HG03097 (cell line): ENCODE measurements around the gene ABLIM3.
A peak's percentile ranks its signal among the peaks of the same experiment; 100 is the strongest.

Experiments used
- ATAC-seq: cut with Tn5 transposase; IDR thresholded peaks from one replicate; pipeline ENCODE4 v1.9.1; 2021; ENCODE audit not compliant: unreplicated experiment, low FRiP score

ABLIM3 gene

GRCh38 chr5:149132474-149132873 is 8.8 kb upstream of the ABLIM3 start:
- ATAC-seq, result no peak

DNA sequence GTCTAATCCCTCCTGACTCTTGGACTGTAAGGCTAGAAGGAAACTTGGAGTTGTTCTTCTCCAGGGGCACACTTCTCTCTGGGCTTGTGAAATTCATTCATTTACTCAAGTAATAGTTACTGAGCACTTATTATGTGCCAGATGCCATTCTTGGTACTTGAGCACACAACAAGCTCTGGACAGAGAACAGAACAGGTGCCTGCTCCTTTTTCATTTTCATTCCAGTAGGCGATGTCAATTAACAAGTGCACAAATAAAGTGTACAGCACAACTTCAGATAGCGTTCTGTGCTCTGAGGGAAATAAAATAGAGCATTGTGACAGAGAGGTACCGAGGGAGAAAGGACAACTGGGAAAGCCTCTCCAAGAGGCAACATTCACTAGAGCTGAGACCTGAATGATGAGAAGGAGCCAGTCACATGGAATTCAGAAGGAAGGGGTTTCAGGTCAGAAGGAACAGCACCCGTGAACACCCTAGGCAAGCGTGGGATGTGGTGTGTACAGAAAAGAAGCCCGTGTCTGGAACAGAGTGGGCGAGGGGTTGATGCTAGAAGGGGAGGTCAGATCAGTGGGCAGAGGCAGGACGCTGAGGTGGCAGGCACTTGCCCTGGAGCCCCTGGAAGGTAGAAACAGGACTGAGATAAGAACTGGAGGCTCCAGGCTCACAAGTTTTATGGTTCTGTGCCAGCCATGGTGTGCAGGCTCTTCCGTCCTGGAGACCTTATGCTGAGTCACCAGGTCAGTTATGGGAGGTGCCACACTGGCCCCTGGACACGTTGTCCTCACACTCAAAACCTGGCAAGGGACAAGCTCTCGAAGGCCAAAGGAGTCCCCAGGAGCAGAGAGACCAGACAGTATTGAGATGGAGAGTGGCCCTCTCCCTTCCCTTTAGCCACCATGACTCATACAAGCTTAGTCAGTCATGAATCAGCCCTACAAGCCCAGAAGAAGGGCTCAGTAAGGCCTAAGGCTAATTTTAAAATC is 7.2 kb upstream of the ABLIM3 start:
- ATAC-seq, result no peak

DNA sequence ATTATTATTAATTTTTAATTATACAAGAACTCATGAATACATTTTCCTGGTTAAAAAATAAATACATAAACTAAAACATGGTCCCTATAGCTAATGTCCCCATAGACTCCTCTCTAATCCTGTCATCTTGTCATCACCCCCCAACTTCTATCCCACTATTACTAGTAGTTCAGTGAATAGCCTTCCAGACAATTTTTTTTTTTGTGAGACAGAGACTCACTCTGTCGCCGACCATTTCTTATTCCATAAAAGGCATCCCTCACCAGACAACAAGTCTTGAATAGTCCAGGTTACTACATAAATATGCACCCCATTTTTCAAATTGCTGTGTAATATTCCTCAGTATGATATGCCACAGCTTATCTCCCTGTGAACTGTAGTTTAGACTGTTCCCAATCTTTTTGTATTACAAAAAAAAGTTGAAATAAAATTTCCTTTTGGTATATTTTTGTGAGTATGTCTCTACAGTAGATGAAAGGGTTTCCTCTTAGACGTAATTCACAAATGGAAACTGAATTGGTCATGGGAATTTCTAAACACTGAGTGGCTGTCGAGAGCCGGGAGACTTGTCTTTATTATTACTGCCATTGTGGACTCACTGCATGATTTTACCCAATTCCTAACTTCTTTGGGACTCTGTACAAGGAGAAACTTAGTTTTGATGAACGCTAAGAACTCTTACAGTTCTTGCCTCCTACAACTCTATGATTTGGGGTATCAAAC is 6.4 kb upstream of the ABLIM3 start:
- no peak for ATAC-seq

- ATAC-seq, result no peak
These were observed 5.6 kb upstream of the ABLIM3 start for GRCh38 chr5:149135536-149136201.

- no peak for ATAC-seq
These were observed 2.9 kb upstream of the ABLIM3 start for GRCh38 chr5:149138182-149138923.

DNA sequence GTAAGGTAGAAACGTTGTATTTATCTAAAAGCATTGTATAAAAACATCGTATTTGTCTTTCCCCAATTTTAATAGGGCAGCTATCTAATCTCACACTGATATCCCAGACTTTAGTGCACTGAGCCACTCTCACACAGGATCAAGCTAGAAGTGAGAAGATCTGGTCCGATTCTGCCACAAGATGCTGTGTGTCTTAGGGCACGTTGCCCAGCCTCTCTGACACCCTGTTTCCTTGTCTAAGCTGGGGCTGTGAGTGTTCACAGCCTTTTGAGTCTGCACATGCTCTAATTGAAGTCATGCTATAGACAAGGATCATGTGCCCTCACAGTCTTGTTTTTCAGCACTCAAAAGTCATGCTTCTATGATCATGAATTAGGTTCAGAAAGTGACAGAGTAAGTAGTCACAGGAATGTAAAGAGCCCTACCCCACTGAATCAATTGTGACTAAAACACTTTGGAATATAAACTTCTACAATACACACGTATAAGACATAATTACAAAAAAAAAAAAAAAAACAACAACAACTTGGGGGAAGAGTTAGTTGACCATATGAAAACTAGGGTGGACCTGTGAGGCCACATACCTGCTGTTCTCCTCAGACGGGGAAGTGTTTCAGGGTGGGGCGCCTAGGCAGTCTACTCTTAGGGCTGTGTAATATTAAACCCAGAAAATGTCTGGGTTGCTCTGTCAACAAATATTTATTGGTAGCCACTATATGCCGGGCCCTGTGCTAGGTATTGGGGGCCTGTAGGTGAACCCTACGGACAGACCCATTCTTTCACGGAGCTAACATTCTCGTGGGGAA is 893 bp upstream of the ABLIM3 start:
- ATAC-seq, result no peak

DNA sequence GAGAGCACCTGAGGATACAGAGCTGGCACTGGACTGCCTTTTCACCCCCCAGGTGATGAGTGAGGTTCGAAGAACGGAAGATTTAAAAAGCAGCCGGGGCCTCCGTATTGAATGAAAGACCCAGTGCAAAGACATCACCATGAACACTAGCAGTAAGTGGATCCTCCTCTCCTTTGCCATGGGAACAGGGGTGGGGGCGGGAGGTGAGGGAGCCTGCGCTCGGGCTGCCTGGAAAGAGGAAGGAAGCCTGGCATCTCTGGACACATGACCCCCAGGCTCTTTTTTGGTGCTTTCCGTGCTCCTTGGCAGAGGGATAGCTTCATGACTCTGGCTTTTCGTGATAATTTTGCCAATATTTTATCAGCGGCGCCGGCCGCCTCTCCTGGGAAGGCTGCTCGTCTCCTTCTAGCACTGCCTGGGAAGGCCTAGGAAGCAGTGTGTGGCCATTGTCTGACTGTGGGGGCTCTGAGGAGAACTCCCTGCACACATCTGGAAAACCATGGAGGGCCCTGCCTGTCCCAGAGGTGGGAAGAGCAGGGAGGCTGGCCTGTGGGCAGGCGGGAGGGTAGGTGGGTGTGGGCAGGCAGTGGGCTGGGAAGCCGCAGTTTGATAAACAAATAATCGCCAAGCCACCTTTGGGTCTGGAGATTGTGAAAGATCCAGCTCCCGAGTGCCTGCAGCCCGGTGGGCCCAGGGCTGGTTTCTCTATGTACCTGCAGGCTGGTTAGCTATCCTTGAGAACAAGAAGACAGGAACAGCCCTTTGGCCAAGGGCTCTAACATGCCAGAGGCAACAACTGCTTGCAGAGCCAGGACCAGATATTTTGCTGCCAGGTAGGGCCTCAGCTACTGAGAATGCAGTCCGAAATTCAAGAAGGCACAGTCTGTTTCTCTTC is 911 bp downstream of the ABLIM3 start:
- no peak for ATAC-seq

- ATAC-seq, result no peak
These were observed 2.2 kb downstream of the ABLIM3 start for GRCh38 chr5:149143470-149143869.

DNA sequence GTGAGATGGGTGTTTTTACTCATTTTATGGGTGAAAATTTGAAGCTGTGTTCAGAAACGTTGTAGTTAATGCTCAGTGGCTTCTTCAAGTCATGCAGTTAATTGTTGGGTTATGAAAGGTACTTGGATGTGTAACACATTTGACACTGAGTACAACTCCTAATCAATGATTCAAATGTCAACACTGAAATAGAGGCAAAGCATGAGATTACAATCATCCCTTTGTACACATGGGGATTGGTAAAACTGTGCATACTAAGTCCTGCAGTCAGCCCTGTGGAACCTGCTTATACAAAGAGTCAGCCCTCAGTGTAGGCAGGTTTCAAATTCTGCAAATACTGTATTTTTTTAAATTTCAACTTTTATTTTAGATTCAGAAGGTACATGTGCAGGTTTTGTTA is 3.3 kb downstream of the ABLIM3 start:
- no peak for ATAC-seq

GRCh38 chr5:149145138-149145537 is 3.8 kb downstream of the ABLIM3 start:
- no peak for ATAC-seq

GRCh38 chr5:149147676-149148075 is 6.4 kb downstream of the ABLIM3 start:
- peak; percentile 58 for ATAC-seq

GRCh38 chr5:149149942-149150341 is 8.6 kb downstream of the ABLIM3 start:
- no peak for ATAC-seq

GRCh38 chr5:149150457-149150856 is 9.2 kb downstream of the ABLIM3 start:
- ATAC-seq, result no peak

DNA sequence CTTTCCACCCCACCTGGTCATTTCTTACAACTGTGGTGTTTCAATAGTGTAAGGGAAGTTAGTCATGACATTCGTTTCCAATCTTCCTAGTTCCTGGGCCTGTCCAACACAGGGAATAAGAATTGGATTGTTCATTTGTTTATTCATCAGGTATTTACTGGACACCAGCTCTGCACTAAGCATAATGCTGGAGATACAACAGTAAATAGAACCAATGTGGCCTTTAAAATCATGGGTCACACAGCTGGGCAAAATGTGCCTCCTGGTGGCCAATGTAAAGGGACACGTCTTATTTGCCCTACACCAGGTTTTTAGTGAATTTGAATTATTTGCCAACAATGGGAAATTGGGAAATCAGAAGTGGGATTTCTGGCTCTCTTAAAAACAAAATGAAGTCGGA is 10.4 kb downstream of the ABLIM3 start:
- ATAC-seq, result no peak

DNA sequence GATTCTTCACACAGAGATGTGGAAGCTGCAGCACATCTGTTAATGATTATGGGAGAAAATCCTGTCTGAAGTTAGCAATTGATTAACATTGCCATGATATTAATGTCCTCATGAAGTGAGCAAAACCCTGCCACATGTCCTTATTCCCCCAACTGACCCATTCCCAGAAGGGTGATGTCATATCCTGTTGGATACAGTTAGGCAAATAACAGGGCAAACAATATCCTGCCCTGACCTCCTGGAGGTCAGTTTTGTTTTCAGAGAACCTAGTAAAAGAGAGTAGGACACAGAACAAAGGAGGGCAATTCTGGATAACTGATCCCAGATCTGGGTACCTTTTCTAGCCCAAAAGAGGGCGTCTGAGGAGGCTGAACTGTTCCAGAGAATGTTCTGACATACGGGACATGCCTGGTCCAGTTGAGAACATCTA is 11.0 kb downstream of the ABLIM3 start:
- ATAC-seq, result no peak

GRCh38 chr5:149153193-149153750 is 12.0 kb downstream of the ABLIM3 start:
- ATAC-seq, result no peak

GRCh38 chr5:149153751-149154610 is 12.7 kb downstream of the ABLIM3 start:
- no peak for ATAC-seq
